GM19351 (cell line): ENCODE results near the gene U2AF1L4.

Source experiments
- ATAC-seq: cut with Tn5 transposase; IDR thresholded peaks from one replicate; pipeline ENCODE4 v1.9.1; 2021; ENCODE audit warnings: mild to moderate bottlenecking, moderate library complexity; ENCODE audit not compliant: unreplicated experiment

Gene U2AF1L4

GRCh38 chr19:35745328-35746086 is at the start of gene U2AF1L4, which contains the start of gene PSENEN:
U2AF1L4 (minus strand) TSS chr19:35745418; CDS start chr19:35745391, 27 bp downstream.
PSENEN (plus strand) TSS chr19:35745651; CDS start chr19:35745931, 280 bp downstream.
- ATAC-seq, result peak; percentile 36

GRCh38 chr19:35793381-35794165 is 48.4 kb upstream of the U2AF1L4 start:
- ATAC-seq, result no peak

- ATAC-seq, result no peak
Observed at GRCh38 chr19:35792888-35793287, 47.7 kb upstream of the U2AF1L4 start.

- no peak for ATAC-seq
Observed at GRCh38 chr19:35792312-35792711, 47.1 kb upstream of the U2AF1L4 start.

- ATAC-seq, result no peak
Observed at GRCh38 chr19:35791814-35792279, 46.6 kb upstream of the U2AF1L4 start.

GRCh38 chr19:35790981-35791813 is 46.0 kb upstream of the U2AF1L4 start:
- ATAC-seq, result no peak

- no peak for ATAC-seq
Observed at GRCh38 chr19:35789978-35790944, 45.0 kb upstream of the U2AF1L4 start.

GRCh38 chr19:35789195-35789977 is 44.2 kb upstream of the U2AF1L4 start:
- ATAC-seq, result no peak

- no peak for ATAC-seq
Observed at GRCh38 chr19:35788205-35788960, 43.2 kb upstream of the U2AF1L4 start.

GRCh38 chr19:35787227-35787799 is 42.1 kb upstream of the U2AF1L4 start:
- ATAC-seq, result no peak

- ATAC-seq, result no peak
Observed at GRCh38 chr19:35786299-35787160, 41.3 kb upstream of the U2AF1L4 start.

GRCh38 chr19:35785339-35785627 is 40.1 kb upstream of the U2AF1L4 start:
- no peak for ATAC-seq

- ATAC-seq, result no peak
Observed at GRCh38 chr19:35784503-35785338, 39.5 kb upstream of the U2AF1L4 start.

GRCh38 chr19:35783469-35784434 is 38.5 kb upstream of the U2AF1L4 start:
- ATAC-seq, result no peak

- ATAC-seq, result no peak
Observed at GRCh38 chr19:35782589-35782988, 37.4 kb upstream of the U2AF1L4 start.
